IMR-90 (cell line): ENCODE results near the gene ARHGAP15. TPM values are rescaled to one million over a fixed set of nuclear protein-coding genes. Genes with fewer than 3 reads are reported as not detected.

ENCODE experiments used
- ATAC-seq: fragments of 200-7000 bp; cut with Tn5 transposase; 2 replicates; pipeline ENCODE4 v1.9.1; 2020; ENCODE audit warnings: low read depth, mild to moderate bottlenecking, moderate library complexity
- BruUV-seq: library from RNA; stranded (reverse); fragments of 400-500 nt; replicated peaks from 2 replicates; lab custom pipeline; 2021; lab: Mats Ljungman, UMichigan
- CTCF ChIA-PET: fragments of 300-600 bp; formaldehyde crosslinking; extraction: SDS; loops from one replicate; lab custom pipeline; 2021; ENCODE audit warnings: antibody characterized with exemption; lab: Yijun Ruan, JAX
- POLR2A ChIA-PET: fragments of 300-600 bp; sonication (Branson Sonifier 250); formaldehyde crosslinking; loops from one replicate; lab custom pipeline; 2022; ENCODE audit warnings: antibody characterized with exemption; ENCODE audit not compliant: unreplicated experiment; lab: Charles Lee
- DNase-seq: peaks from one replicate; pipeline ENCODE4 v3.0.0; 2013
- H2AFZ ChIP-seq: replicated peaks from 2 replicates; pipeline ENCODE3; 2013; ENCODE audit warnings: low read length, mild to moderate bottlenecking; ENCODE audit not compliant: poor library complexity
- H2AK5ac ChIP-seq: 2 replicates; pipeline ENCODE4 v1.6.1; 2013; ENCODE audit warnings: low read depth, low read length, inconsistent platforms
- H2AK9ac ChIP-seq: replicated peaks from 2 replicates; pipeline ENCODE3; 2013; ENCODE audit warnings: mild to moderate bottlenecking, low read depth, low read length, moderate library complexity; ENCODE audit not compliant: poor library complexity
- H2BK120ac ChIP-seq: 2 replicates; pipeline ENCODE4 v1.6.1; 2013; ENCODE audit warnings: low read depth, low read length, inconsistent platforms
- H2BK15ac ChIP-seq: 3 replicates; pipeline ENCODE4 v1.6.1; 2013; ENCODE audit warnings: low read depth, low read length, inconsistent platforms
- H2BK20ac ChIP-seq: 2 replicates; pipeline ENCODE4 v1.6.1; 2013; ENCODE audit warnings: low read depth, mild to moderate bottlenecking, inconsistent platforms, low read length, moderate library complexity
- H2BK5ac ChIP-seq: 2 replicates; pipeline ENCODE4 v1.6.1; 2013; ENCODE audit warnings: mild to moderate bottlenecking, low read depth, low read length, inconsistent platforms; ENCODE audit not compliant: poor library complexity, severe bottlenecking
- H3K14ac ChIP-seq: replicated peaks from 2 replicates; pipeline ENCODE4 v1.6.1; 2013; ENCODE audit warnings: low read depth, low read length, inconsistent platforms
- H3K18ac ChIP-seq: 2 replicates; pipeline ENCODE4 v1.6.1; 2013; ENCODE audit warnings: low read depth, low read length, control low read depth
- H3K23ac ChIP-seq: 2 replicates; pipeline ENCODE4 v1.6.1; 2013; ENCODE audit warnings: low read depth, low read length, inconsistent platforms
- H3K27ac ChIP-seq: 2 replicates; pipeline ENCODE4 v1.5.1; 2013; ENCODE audit warnings: mild to moderate bottlenecking, control low read depth, low read length; ENCODE audit not compliant: insufficient read depth
- H3K27me3 ChIP-seq: 2 replicates; pipeline ENCODE4 v1.6.1; 2013; ENCODE audit warnings: low read length; ENCODE audit not compliant: control insufficient read depth, insufficient read depth
- H3K36me3 ChIP-seq: 2 replicates; pipeline ENCODE4 v1.6.1; 2013; ENCODE audit warnings: low read length, mixed read lengths; ENCODE audit not compliant: control insufficient read depth, insufficient read depth
- H3K4ac ChIP-seq: 2 replicates; pipeline ENCODE4 v1.6.1; 2013; ENCODE audit warnings: low read depth, low read length, inconsistent platforms
- H3K4me1 ChIP-seq: 2 replicates; pipeline ENCODE4 v1.6.1; 2013; ENCODE audit warnings: low read length, mixed read lengths; ENCODE audit not compliant: control insufficient read depth, insufficient read depth
- H3K4me2 ChIP-seq: 2 replicates; pipeline ENCODE4 v1.6.1; 2013; ENCODE audit warnings: low read depth, mild to moderate bottlenecking, control low read depth, low read length, moderate library complexity
- H3K4me3 ChIP-seq: 2 replicates; pipeline ENCODE4 v1.5.1; 2013; ENCODE audit warnings: low read depth, mild to moderate bottlenecking, control low read depth, low read length, moderate library complexity; ENCODE audit not compliant: insufficient read depth
- H3K56ac ChIP-seq: 2 replicates; pipeline ENCODE4 v1.6.1; 2013; ENCODE audit warnings: low read length, inconsistent platforms; ENCODE audit not compliant: insufficient read depth; ENCODE audit errors: extremely low read depth
- H3K79me1 ChIP-seq, 2 experiments: 2 replicates each; pipeline ENCODE4 v1.6.1; 2013; ENCODE audit warnings: low read length in 2 of 2, inconsistent platforms in 1 of 2, low read depth in 1 of 2
- H3K9ac ChIP-seq: 2 replicates; pipeline ENCODE4 v1.6.1; 2013; ENCODE audit warnings: low read depth, low read length, control low read depth
- H3K9me1 ChIP-seq: 2 replicates; pipeline ENCODE4 v1.6.1; 2013; ENCODE audit warnings: low read length, inconsistent platforms; ENCODE audit not compliant: insufficient read depth
- H3K9me3 ChIP-seq: 2 replicates; pipeline ENCODE4 v1.6.1; 2013; ENCODE audit warnings: low read length; ENCODE audit not compliant: control insufficient read depth, insufficient read depth
- H4K20me1 ChIP-seq: 2 replicates; pipeline ENCODE4 v1.6.1; 2013; ENCODE audit warnings: low read length, inconsistent platforms; ENCODE audit not compliant: insufficient read depth
- H4K5ac ChIP-seq: 2 replicates; pipeline ENCODE4 v1.6.1; 2013; ENCODE audit warnings: mild to moderate bottlenecking, low read depth, low read length, control low read depth
- H4K8ac ChIP-seq, 2 experiments: 2 replicates each; pipeline ENCODE4 v1.6.1; 2013; ENCODE audit warnings: low read depth in 2 of 2, low read length in 2 of 2, control low read depth in 1 of 2, inconsistent platforms in 1 of 2
- H4K91ac ChIP-seq: 2 replicates; pipeline ENCODE4 v1.6.1; 2013; ENCODE audit warnings: low read depth, low read length, inconsistent platforms; ENCODE audit not compliant: insufficient read depth
- MAFK ChIP-seq: IDR thresholded peaks from 2 replicates; pipeline ENCODE4 v1.6.1; 2012; ENCODE audit warnings: low read depth, low read length, improper control_type of control experiment
- MAZ ChIP-seq: IDR thresholded peaks from 2 replicates; pipeline ENCODE4 v1.6.1; 2012; ENCODE audit warnings: low read depth, mild to moderate bottlenecking, low read length, improper control_type of control experiment, moderate library complexity, borderline replicate concordance
- MXI1 ChIP-seq: IDR thresholded peaks from 2 replicates; pipeline ENCODE4 v1.6.1; 2012; ENCODE audit warnings: low read depth, mild to moderate bottlenecking, low read length, moderate library complexity, borderline replicate concordance
- POLR2A ChIP-seq: IDR thresholded peaks from 2 replicates; pipeline ENCODE4 v1.6.1; 2012; ENCODE audit warnings: mild to moderate bottlenecking, low read depth, low read length
- RAD21 ChIP-seq: IDR thresholded peaks from 2 replicates; pipeline ENCODE4 v1.6.1; 2012; ENCODE audit warnings: low read length, improper control_type of control experiment
- RCOR1 ChIP-seq: IDR thresholded peaks from 2 replicates; pipeline ENCODE4 v1.6.1; 2012; ENCODE audit warnings: mild to moderate bottlenecking, low read length, improper control_type of control experiment; ENCODE audit not compliant: insufficient replicate concordance
- RFX5 ChIP-seq: IDR thresholded peaks from 2 replicates; pipeline ENCODE4 v1.8.0; 2012; ENCODE audit warnings: low read depth, mild to moderate bottlenecking, low read length, moderate library complexity
- SMC3 ChIP-seq: fragments of 150-350 bp; IDR thresholded peaks from 2 replicates; pipeline ENCODE4 v1.6.1; 2016; ENCODE audit warnings: low read depth, mild to moderate bottlenecking, antibody characterized with exemption, low read length, moderate library complexity
- WGBS, 2 experiments: methylation state at CpG; one replicate each; pipeline versions ENCODE4 v1.1.5 to v1.1.7; 2013; ENCODE audit warnings: missing lambda C conversion rate in 2 of 2; ENCODE audit not compliant: insufficient read length in 1 of 2; ENCODE audit errors: extremely low coverage in 2 of 2; 5-methylcytosine and 5-hydroxymethylcytosine counted together
- dilution Hi-C: fragments of 300-500 bp; cut with HindIII; formaldehyde crosslinking; loops from one replicate; pipeline ENCODE4 v1.14.3; 2018; ENCODE audit warnings: low sequenced_read_pairs; ENCODE audit not compliant: unreplicated experiment
- in situ Hi-C: fragments of 300-500 bp; cut with MboI; formaldehyde crosslinking; loops from 3 replicates; pipeline ENCODE4 v1.14.3; 2019; ENCODE audit warnings: low sequenced_read_pairs, inconsistent platforms, mixed read lengths
- intact Hi-C: fragments of 100-400 bp; cut with micrococcal nuclease; formaldehyde crosslinking; loops from 2 replicates; pipeline ENCODE4 v1.10.0; 2022
- polyA plus RNA-seq, 3 experiments: library from polyadenylated mRNA; depleted of rRNA; stranded (reverse); fragments of >200 nt; gene quantifications; 2 replicates each; pipeline ENCODE4 v1.2.3, GENCODE V29; 2012; ENCODE audit warnings: low replicate concordance in 1 of 3
- total RNA-seq: library from RNA; depleted of rRNA; stranded (reverse); fragments of >200 nt; gene quantifications from 2 replicates; pipeline ENCODE4 v1.2.3, GENCODE V29; 2012
- TF ChIP-seq, protein P1 (sequence below): fragments of 150-350 bp; IDR thresholded peaks from 2 replicates; pipeline ENCODE4 v1.6.1; 2016; ENCODE audit warnings: low read depth, mild to moderate bottlenecking, low read length, moderate library complexity, borderline replicate concordance
- TF ChIP-seq, protein P2 (sequence below): fragments of 150-350 bp; IDR thresholded peaks from 2 replicates; pipeline ENCODE4 v1.6.1; 2017; ENCODE audit warnings: mild to moderate bottlenecking, antibody characterized with exemption, low read length, low read depth

Gene ARHGAP15
- total and polyA plus RNA-seq, 2 of the 4 experiments (the other 2 are of a cell fraction): not detected

DNA sequence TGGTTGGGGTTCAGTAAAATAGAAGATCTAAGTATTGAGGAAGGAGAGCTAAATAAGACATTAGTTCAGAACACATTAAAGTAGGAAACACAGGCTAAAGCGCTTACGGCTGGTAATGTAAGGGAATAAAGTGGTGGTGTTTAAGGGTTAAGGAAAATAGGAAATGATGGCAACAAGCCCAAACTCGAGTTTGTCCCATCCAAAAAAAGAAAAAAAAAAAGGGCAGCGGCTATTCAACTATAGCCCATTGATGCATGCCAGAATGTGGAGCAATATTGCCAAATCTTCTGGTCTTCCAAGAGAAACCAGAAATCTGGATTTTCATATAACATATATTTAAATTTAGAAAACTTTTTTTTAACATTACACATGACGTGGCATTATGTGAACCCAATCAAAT, 161.0 kb downstream of the ARHGAP15 start:
- Histone ChIP-seq H3K18ac (no peak overlapping the region), H3K36me3 (no peaks in the 10 kb centered on the region), H3K56ac (no peak overlapping the region), H2AFZ (no peak overlapping the region), H3K27me3 (peaks cover 5% of the 10 kb centered on the region; the same call in 1 of the 2 replicates), H3K4ac (no peak overlapping the region), H3K23ac (no peak overlapping the region), H3K9me3 (no peaks in the 10 kb centered on the region), H4K91ac (no peak overlapping the region), H3K4me2 (no peak overlapping the region), H3K4me1 (no peaks in the 10 kb centered on the region), H3K9ac (no peak overlapping the region), H3K79me1 (no peaks in the 10 kb centered on the region), H2BK5ac (no peak overlapping the region), H2AK9ac (no peak overlapping the region), H4K8ac (no peak overlapping the region), H2BK20ac (no peak overlapping the region), H3K9me1 (no peaks in the 10 kb centered on the region), H3K4me3 (no peak overlapping the region), H2BK15ac (no peak overlapping the region), H4K5ac (no peak overlapping the region), H2AK5ac (no peak overlapping the region), H4K20me1 (no peaks in the 10 kb centered on the region), H3K14ac (no peak overlapping the region), H3K27ac (no peak overlapping the region), H2BK120ac (no peak overlapping the region)
- TF ChIP-seq MAFK (no peak), MXI1 (no peak), SMC3 (no peak), POLR2A (no peak), RFX5 (no peak), RAD21 (no peak), MAZ (no peak), RCOR1 (no peak)
- TF ChIP-seq, protein P1, sequence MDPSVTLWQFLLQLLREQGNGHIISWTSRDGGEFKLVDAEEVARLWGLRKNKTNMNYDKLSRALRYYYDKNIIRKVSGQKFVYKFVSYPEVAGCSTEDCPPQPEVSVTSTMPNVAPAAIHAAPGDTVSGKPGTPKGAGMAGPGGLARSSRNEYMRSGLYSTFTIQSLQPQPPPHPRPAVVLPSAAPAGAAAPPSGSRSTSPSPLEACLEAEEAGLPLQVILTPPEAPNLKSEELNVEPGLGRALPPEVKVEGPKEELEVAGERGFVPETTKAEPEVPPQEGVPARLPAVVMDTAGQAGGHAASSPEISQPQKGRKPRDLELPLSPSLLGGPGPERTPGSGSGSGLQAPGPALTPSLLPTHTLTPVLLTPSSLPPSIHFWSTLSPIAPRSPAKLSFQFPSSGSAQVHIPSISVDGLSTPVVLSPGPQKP: no peak
- TF ChIP-seq, protein P2, sequence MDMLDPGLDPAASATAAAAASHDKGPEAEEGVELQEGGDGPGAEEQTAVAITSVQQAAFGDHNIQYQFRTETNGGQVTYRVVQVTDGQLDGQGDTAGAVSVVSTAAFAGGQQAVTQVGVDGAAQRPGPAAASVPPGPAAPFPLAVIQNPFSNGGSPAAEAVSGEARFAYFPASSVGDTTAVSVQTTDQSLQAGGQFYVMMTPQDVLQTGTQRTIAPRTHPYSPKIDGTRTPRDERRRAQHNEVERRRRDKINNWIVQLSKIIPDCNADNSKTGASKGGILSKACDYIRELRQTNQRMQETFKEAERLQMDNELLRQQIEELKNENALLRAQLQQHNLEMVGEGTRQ: no peak
- ATAC-seq (no peak), DNase-seq (no peak)
- BruUV-seq: no TSS peak
- dilution Hi-C loops: no loop called here
- WGBS, 2 experiments: no CpG with 5 or more reads among the region's 5 CpGs
- in situ Hi-C loops: no loop called here
- intact Hi-C loops: no loop called here
- ChIA-PET CTCF (no interaction called here), POLR2A (no interaction called here)
